Uterus (tissue), 2 donors: Measurements from ENCODE around the gene OAS2.

Experiments used
- POLR2A ChIP-seq, 2 donors: fragments of 450-650 bp; IDR thresholded peaks; one replicate each; pipeline ENCODE4 v1.6.1; 2016; ENCODE audit warnings: antibody characterized with exemption in 2 of 2, mild to moderate bottlenecking in 1 of 2, moderate library complexity in 1 of 2
- TF ChIP-seq, protein P1 (sequence below), 4 experiments: fragments of 200-600 bp in 2 of 4; fragments of 450-650 bp in 2 of 4; sonication (generic) in 2 of 4; IDR thresholded peaks; one replicate each; pipeline ENCODE4 v1.5.1; 2016 to 2019; ENCODE audit warnings: antibody characterized with exemption in 4 of 4, mild to moderate bottlenecking in 2 of 4, moderate library complexity in 1 of 4

DNA sequence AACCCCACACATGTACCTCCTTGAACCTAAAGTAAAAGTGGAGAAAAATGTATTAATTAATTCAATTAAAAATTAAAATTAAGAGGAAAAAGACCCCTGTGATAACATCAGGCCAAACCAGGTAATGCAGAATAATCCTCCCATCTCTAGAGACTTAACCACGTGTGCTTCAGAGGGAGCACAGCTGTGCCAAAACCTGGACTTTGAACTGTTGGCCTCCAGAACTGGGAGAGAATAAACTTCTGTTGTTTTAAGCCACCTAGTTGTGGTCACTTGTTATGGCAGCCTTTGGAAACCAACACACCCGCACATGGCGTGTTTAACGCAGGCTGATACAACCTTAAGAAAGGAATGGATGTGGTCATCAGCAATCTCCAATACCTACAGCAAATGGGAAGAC lies 23.8 kb downstream of the OAS2 start:
- TF ChIP-seq, protein P1, sequence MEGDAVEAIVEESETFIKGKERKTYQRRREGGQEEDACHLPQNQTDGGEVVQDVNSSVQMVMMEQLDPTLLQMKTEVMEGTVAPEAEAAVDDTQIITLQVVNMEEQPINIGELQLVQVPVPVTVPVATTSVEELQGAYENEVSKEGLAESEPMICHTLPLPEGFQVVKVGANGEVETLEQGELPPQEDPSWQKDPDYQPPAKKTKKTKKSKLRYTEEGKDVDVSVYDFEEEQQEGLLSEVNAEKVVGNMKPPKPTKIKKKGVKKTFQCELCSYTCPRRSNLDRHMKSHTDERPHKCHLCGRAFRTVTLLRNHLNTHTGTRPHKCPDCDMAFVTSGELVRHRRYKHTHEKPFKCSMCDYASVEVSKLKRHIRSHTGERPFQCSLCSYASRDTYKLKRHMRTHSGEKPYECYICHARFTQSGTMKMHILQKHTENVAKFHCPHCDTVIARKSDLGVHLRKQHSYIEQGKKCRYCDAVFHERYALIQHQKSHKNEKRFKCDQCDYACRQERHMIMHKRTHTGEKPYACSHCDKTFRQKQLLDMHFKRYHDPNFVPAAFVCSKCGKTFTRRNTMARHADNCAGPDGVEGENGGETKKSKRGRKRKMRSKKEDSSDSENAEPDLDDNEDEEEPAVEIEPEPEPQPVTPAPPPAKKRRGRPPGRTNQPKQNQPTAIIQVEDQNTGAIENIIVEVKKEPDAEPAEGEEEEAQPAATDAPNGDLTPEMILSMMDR (IDR thresholded peaks at IDR 0.05) = no peak
- no peak for TF ChIP-seq POLR2A (IDR thresholded peaks at IDR 0.05)
